ENCODE measurements around the gene TMEM143. TPM values are rescaled to one million over a fixed set of nuclear protein-coding genes. Genes with fewer than 3 reads are reported as not detected.
A peak's percentile ranks its signal among the peaks of the same experiment; 100 is the strongest.

Gene TMEM143
- total and polyA plus RNA-seq, 2 of the 8 experiments (the other 6 are each of a cell fraction or from before 2014, with no cell fraction given), result 14.2 to 19.1 TPM

GRCh38 chr19:48372904-48373303 is 9.2 kb upstream of the TMEM143 start:
- Histone ChIP-seq H3K9ac (replicated peaks in 1 of 4; ENCODE audit: extremely low read depth in 1 of 4, low read depth in 3 of 4, low read length in 3 of 4) (no peak overlapping the region; a peak in 2 of 7 replicates), H4K8ac (ENCODE audit: extremely low read depth, insufficient read depth, low read length) (no peak overlapping the region), H2BK15ac (ENCODE audit: low read length) (0 out of 2 replicates have a peak overlapping the region, but pooled peaks have one; percentile 31), H2BK120ac (replicated peaks; ENCODE audit: low read depth, low read length) (no peak overlapping the region), H3K4me2 (ENCODE audit: insufficient read depth in 1 of 2, low read depth in 2 of 2, low read length in 2 of 2) (no peak overlapping the region), H3K4me3 (ENCODE audit: extremely low read depth in 1 of 4, insufficient read depth in 2 of 4, low read depth in 3 of 4, low read length in 4 of 4) (no peak overlapping the region), H2AK5ac (ENCODE audit: low read depth, low read length) (no peak overlapping the region), H3K56ac (replicated peaks; ENCODE audit: insufficient read length, low read depth, low read length) (no peak overlapping the region), H2BK12ac (ENCODE audit: low read depth, low read length) (no peak overlapping the region), H3K27ac (ENCODE audit: low read depth, low read length) (no peak overlapping the region), H3K4me1 (replicated peaks in 1 of 4; ENCODE audit: control insufficient read depth in 3 of 4, insufficient read depth in 4 of 4, low read length in 3 of 4) (no peaks in the 10 kb centered on the region; a peak in 1 of 7 replicates), H3K27me3 (replicated peaks in 1 of 4; ENCODE audit: control insufficient read depth in 3 of 4, extremely low read depth in 1 of 4, insufficient read depth in 3 of 4, low read length in 3 of 4) (peaks cover 0 to 2% (median 0%) of the 10 kb centered on the region in 4 experiments; a peak in 1 of 7 replicates), H3K79me1 (ENCODE audit: low read depth, low read length) (no peaks in the 10 kb centered on the region), H3K18ac (ENCODE audit: extremely low read depth, low read length) (no peak overlapping the region), H3K14ac (ENCODE audit: insufficient read length) (no peak overlapping the region), H4K20me1 (replicated peaks in 1 of 2; ENCODE audit: control insufficient read depth in 1 of 2, insufficient read depth in 2 of 2, low read length in 2 of 2) (no peaks in the 10 kb centered on the region), H3K79me2 (ENCODE audit: control insufficient read depth in 1 of 2, insufficient read depth in 2 of 2, low read length in 2 of 2) (no peaks in the 10 kb centered on the region), H3K9me3 (ENCODE audit: insufficient read depth in 2 of 2, low read depth in 1 of 2, low read length in 1 of 2) (no peaks in the 10 kb centered on the region), H3K4ac (replicated peaks; ENCODE audit: insufficient read length, low read depth, low read length) (no peak overlapping the region), H4K91ac (replicated peaks; ENCODE audit: insufficient read length, low read length) (no peak overlapping the region), H2AFZ (ENCODE audit: low read length) (peak overlapping the region; percentile 38; the same call in 1 of the 2 replicates), H3K23ac (ENCODE audit: insufficient read length) (no peak overlapping the region), H3K36me3 (ENCODE audit: control insufficient read depth in 2 of 4, insufficient read depth in 4 of 4, low read length in 3 of 4) (no peaks in the 10 kb centered on the region; a peak in 1 of 8 replicates), H4K5ac (ENCODE audit: insufficient read length, low read depth, low read length) (no peak overlapping the region), H2BK5ac (ENCODE audit: low read depth, low read length) (no peak overlapping the region), H3K23me2 (ENCODE audit: low read depth, low read length) (no peaks in the 10 kb centered on the region), H2BK20ac (ENCODE audit: low read length) (no peak overlapping the region)
- ChIA-PET CTCF (ENCODE audit: partially characterized antibody) (interaction anchor here (0.5 to 2.4 kb wide), 10 partner anchors 9 to 776 kb away, joined by 3 to 9 read pairs (median 4); partner anchors contain the start of genes KDELR1, SYNGR4 and TMEM143), POLR2A (ENCODE audit: partially characterized antibody) (interaction anchor here (1.5 to 2.6 kb wide), 5 partner anchors 10 to 246 kb away, joined by 3 to 10 read pairs (median 4); partner anchors contain the start of genes RPL18, SPHK2, SYNGR4 and TMEM143)
- FAIRE-seq (no peak), DNase-seq (ENCODE audit: low read depth in 1 of 2, low spot score in 2 of 2) (no peak)
- 91% methylated on average over 4 of the region's 4 CpGs; no CpG with 5 or more reads in 1 of the 2 experiments for WGBS, 2 experiments (ENCODE audit: extremely low coverage in 1 of 2, insufficient coverage in 1 of 2, insufficient read length in 1 of 2, insufficient replicate concordance in 2 of 2, low coverage in 1 of 2, low lambda C conversion rate in 2 of 2, missing lambda C conversion rate in 1 of 2)
- TF ChIP-seq KDM5A (IDR thresholded peaks at IDR 0.05; ENCODE audit: low read length) (no peak), JUN (IDR thresholded peaks at IDR 0.05; ENCODE audit: low read depth, low read length) (no peak), BACH1 (IDR thresholded peaks at IDR 0.05; ENCODE audit: low read length) (no peak), MAX (IDR thresholded peaks at IDR 0.05) (no peak), CREB1 (IDR thresholded peaks at IDR 0.05) (no peak), SAP30 (IDR thresholded peaks at IDR 0.05; ENCODE audit: insufficient read depth, insufficient replicate concordance, low read length) (no peak), EZH2 (IDR thresholded peaks at IDR 0.05; ENCODE audit: low read depth, low read length, severe bottlenecking) (no peak), TEAD4 (IDR thresholded peaks at IDR 0.05; ENCODE audit: low read depth, low read length) (no peak), CTBP2 (IDR thresholded peaks at IDR 0.05; ENCODE audit: borderline replicate concordance, insufficient read depth, insufficient read length, low read length) (no peak), RXRA (IDR thresholded peaks at IDR 0.05; ENCODE audit: insufficient read depth, low read depth, low read length) (no peak)
- TF ChIP-seq, protein P1, sequence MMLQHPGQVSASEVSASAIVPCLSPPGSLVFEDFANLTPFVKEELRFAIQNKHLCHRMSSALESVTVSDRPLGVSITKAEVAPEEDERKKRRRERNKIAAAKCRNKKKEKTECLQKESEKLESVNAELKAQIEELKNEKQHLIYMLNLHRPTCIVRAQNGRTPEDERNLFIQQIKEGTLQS (IDR thresholded peaks at IDR 0.05; ENCODE audit: insufficient read depth, low read depth, low read length), result no peak
